SK-N-SH treated with all-trans-retinoic acid at 6 μM for 48 hours (cell line): ENCODE results near the gene GRID1.

Experiments used
- CSDC2 ChIP-seq: fragments of 250-450 bp; sonication (Bioruptor Pico); IDR thresholded peaks from 2 replicates; pipeline ENCODE4 v1.5.0; 2020; ENCODE audit warnings: mild to moderate bottlenecking, moderate library complexity
- ESRRG ChIP-seq: fragments of 250-450 bp; sonication (Bioruptor Pico); IDR thresholded peaks from 2 replicates; pipeline ENCODE4 v1.6.1; 2021; ENCODE audit warnings: mild to moderate bottlenecking
- POU6F1 ChIP-seq: fragments of 250-450 bp; sonication (Bioruptor Pico); IDR thresholded peaks from 2 replicates; pipeline ENCODE4 v1.8.0; 2021; ENCODE audit warnings: low read depth, mild to moderate bottlenecking, moderate library complexity, borderline replicate concordance
- PPARA ChIP-seq: fragments of 250-450 bp; sonication (Bioruptor Pico); IDR thresholded peaks from 2 replicates; pipeline ENCODE4 v1.5.0; 2020; ENCODE audit warnings: mild to moderate bottlenecking, borderline replicate concordance
- RARB ChIP-seq: fragments of 250-450 bp; sonication (Bioruptor Pico); IDR thresholded peaks from 2 replicates; pipeline ENCODE4 v1.8.0; 2021; ENCODE audit warnings: mild to moderate bottlenecking, moderate library complexity
- ZC3H10 ChIP-seq: fragments of 250-450 bp; sonication (Bioruptor Pico); IDR thresholded peaks from 2 replicates; pipeline ENCODE4 v1.5.1; 2021; ENCODE audit warnings: mild to moderate bottlenecking, moderate library complexity
- ZFP3 ChIP-seq: fragments of 250-450 bp; sonication (Bioruptor Pico); IDR thresholded peaks from 2 replicates; pipeline ENCODE4 v1.5.0; 2020; ENCODE audit warnings: mild to moderate bottlenecking, moderate library complexity
- ZFP30 ChIP-seq: fragments of 450-650 bp; formaldehyde crosslinking; IDR thresholded peaks from 2 replicates; pipeline ENCODE4 v1.5.0; 2022; ENCODE audit warnings: mild to moderate bottlenecking, moderate library complexity
- ZNF70 ChIP-seq: fragments of 450-650 bp; formaldehyde crosslinking; IDR thresholded peaks from 2 replicates; pipeline ENCODE4 v1.5.0; 2020; ENCODE audit warnings: mild to moderate bottlenecking, moderate library complexity
- TF ChIP-seq, protein P1 (sequence below): fragments of 250-450 bp; sonication (Bioruptor Pico); IDR thresholded peaks from 2 replicates; pipeline ENCODE4 v1.5.0; 2020; ENCODE audit warnings: mild to moderate bottlenecking, moderate library complexity

DNA sequence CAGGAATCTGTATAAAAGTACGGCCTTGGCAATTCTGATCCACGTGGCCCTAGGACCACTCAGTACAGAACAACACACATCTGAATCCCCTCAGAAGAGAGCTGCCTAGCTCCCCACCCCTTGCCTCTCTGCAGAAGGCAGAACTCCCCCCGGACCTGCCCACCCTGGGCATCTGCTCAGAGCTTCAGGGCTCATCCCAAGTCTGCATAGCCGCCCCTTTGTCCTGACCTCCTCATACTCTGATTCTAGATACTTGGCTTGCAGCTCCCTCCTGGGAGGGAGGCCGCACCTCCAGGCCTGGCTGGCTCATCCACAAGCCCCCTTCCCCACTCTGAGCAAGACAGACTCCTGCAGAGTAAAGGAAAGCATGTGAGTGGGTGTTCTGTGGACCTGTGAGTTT lies 49.6 kb downstream of the GRID1 start:
- TF ChIP-seq ZFP30 (CRISPR knock-in tag) (no peak), RARB (no peak), ZC3H10 (no peak), CSDC2 (CRISPR knock-in tag) (no peak), ZNF70 (CRISPR knock-in tag) (no peak), ZFP3 (CRISPR knock-in tag) (no peak), PPARA (no peak), ESRRG (CRISPR knock-in tag) (no peak), POU6F1 (no peak)
- TF ChIP-seq, protein P1, sequence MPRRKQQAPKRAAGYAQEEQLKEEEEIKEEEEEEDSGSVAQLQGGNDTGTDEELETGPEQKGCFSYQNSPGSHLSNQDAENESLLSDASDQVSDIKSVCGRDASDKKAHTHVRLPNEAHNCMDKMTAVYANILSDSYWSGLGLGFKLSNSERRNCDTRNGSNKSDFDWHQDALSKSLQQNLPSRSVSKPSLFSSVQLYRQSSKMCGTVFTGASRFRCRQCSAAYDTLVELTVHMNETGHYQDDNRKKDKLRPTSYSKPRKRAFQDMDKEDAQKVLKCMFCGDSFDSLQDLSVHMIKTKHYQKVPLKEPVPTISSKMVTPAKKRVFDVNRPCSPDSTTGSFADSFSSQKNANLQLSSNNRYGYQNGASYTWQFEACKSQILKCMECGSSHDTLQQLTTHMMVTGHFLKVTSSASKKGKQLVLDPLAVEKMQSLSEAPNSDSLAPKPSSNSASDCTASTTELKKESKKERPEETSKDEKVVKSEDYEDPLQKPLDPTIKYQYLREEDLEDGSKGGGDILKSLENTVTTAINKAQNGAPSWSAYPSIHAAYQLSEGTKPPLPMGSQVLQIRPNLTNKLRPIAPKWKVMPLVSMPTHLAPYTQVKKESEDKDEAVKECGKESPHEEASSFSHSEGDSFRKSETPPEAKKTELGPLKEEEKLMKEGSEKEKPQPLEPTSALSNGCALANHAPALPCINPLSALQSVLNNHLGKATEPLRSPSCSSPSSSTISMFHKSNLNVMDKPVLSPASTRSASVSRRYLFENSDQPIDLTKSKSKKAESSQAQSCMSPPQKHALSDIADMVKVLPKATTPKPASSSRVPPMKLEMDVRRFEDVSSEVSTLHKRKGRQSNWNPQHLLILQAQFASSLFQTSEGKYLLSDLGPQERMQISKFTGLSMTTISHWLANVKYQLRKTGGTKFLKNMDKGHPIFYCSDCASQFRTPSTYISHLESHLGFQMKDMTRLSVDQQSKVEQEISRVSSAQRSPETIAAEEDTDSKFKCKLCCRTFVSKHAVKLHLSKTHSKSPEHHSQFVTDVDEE (CRISPR knock-in tag), result no peak
